Tibial artery (tissue), 4 donors: Measurements from ENCODE around the gene VSIG10.

Experiments used
- DNase-seq, 2 donors: peaks; one replicate each; pipeline ENCODE4 v3.0.0-alpha.2; 2019
- H3K27ac ChIP-seq, 2 donors: fragments of 200-600 bp; sonication (generic) in 1 of 2; 1 replicate in 1 of 2; 2 replicates in 1 of 2; pipeline ENCODE4 v1.5.1; 2018 to 2019; ENCODE audit warnings: mild to moderate bottlenecking in 1 of 2
- H3K27me3 ChIP-seq, 2 donors: fragments of 200-600 bp; sonication (generic) in 1 of 2; one replicate each; pipeline versions ENCODE4 v1.5.1 to v1.6.0; 2016 to 2019
- H3K36me3 ChIP-seq, 3 donors: fragments of 200-600 bp; sonication (generic) in 2 of 3; one replicate each; pipeline ENCODE4 v1.5.1; 2016 to 2019; ENCODE audit warnings: mild to moderate bottlenecking in 2 of 3
- H3K4me1 ChIP-seq, 4 donors: fragments of 200-600 bp; sonication (generic) in 2 of 4; 1 replicate in 3 of 4; 2 replicates in 1 of 4; pipeline ENCODE4 v1.5.1; 2016 to 2019
- H3K4me3 ChIP-seq, 2 donors: fragments of 200-600 bp; sonication (generic) in 1 of 2; 1 replicate in 1 of 2; 2 replicates in 1 of 2; pipeline ENCODE4 v1.5.1; 2018 to 2019; ENCODE audit warnings: mild to moderate bottlenecking in 2 of 2
- H3K9me3 ChIP-seq, 3 donors: fragments of 200-600 bp; sonication (generic) in 1 of 3; one replicate each; pipeline ENCODE4 v1.5.1; 2016 to 2019
- CTCF ChIP-seq, 2 experiments: fragments of 200-600 bp in 1 of 2; fragments of 450-650 bp in 1 of 2; IDR thresholded peaks; one replicate each; pipeline ENCODE4 v1.5.1; 2017 to 2019; ENCODE audit warnings: antibody characterized with exemption in 2 of 2, mild to moderate bottlenecking in 1 of 2, moderate library complexity in 1 of 2
- intact Hi-C: fragments of 100-400 bp; cut with DNase I; formaldehyde crosslinking; loops from one replicate; pipeline ENCODE4 v1.15.0; 2023; ENCODE audit warnings: low total_unique reads

The VSIG10 gene

GRCh38 chr12:118044577-118044976 lies 59.2 kb downstream of the VSIG10 start:
- no peaks in the 10 kb centered on the region for H3K4me1 ChIP-seq
- no peak overlapping the region for H3K4me3 ChIP-seq
- no peak for DNase-seq
- intact Hi-C loops = no loop called here
- H3K36me3 ChIP-seq = peaks cover 41 to 79% (median 58%) of the 10 kb centered on the region in 3 donors
- no peaks in the 10 kb centered on the region for H3K27me3 ChIP-seq
- no peak for TF ChIP-seq CTCF (IDR thresholded peaks at IDR 0.05)
- no peaks in the 10 kb centered on the region for H3K9me3 ChIP-seq
- H3K27ac ChIP-seq = no peak overlapping the region

GRCh38 chr12:118044075-118044474 lies 59.7 kb downstream of the VSIG10 start:
- DNase-seq = no peak
- Histone ChIP-seq H3K36me3 (peaks cover 36 to 79% (median 58%) of the 10 kb centered on the region in 3 donors), H3K27ac (no peak overlapping the region), H3K4me3 (no peak overlapping the region), H3K9me3 (no peaks in the 10 kb centered on the region), H3K27me3 (no peaks in the 10 kb centered on the region), H3K4me1 (no peaks in the 10 kb centered on the region)
- intact Hi-C loops = no loop called here
- no peak for TF ChIP-seq CTCF (IDR thresholded peaks at IDR 0.05)

GRCh38 chr12:118042091-118042490 lies 61.7 kb downstream of the VSIG10 start:
- H3K27ac ChIP-seq = no peak overlapping the region
- no peaks in the 10 kb centered on the region for H3K27me3 ChIP-seq
- H3K36me3 ChIP-seq = peaks cover 46 to 86% (median 69%) of the 10 kb centered on the region in 3 donors
- H3K9me3 ChIP-seq = no peaks in the 10 kb centered on the region
- H3K4me3 ChIP-seq = no peak overlapping the region
- intact Hi-C loops = no loop called here
- no peak for TF ChIP-seq CTCF (IDR thresholded peaks at IDR 0.05)
- DNase-seq = no peak
- no peaks in the 10 kb centered on the region for H3K4me1 ChIP-seq

- no peak overlapping the region for H3K27ac ChIP-seq
- H3K4me1 ChIP-seq = no peaks in the 10 kb centered on the region
- DNase-seq = no peak
- no peaks in the 10 kb centered on the region for H3K9me3 ChIP-seq
- H3K4me3 ChIP-seq = no peak overlapping the region
- H3K36me3 ChIP-seq = peaks cover 70 to 100% (median 93%) of the 10 kb centered on the region in 3 donors
- no peak for TF ChIP-seq CTCF (IDR thresholded peaks at IDR 0.05)
- intact Hi-C loops = no loop called here
- no peaks in the 10 kb centered on the region for H3K27me3 ChIP-seq
These were observed 65.7 kb downstream of the VSIG10 start for GRCh38 chr12:118038137-118038536.

GRCh38 chr12:118036672-118037411 lies 67.0 kb downstream of the VSIG10 start:
- no peak for DNase-seq
- intact Hi-C loops = no loop called here
- TF ChIP-seq CTCF (IDR thresholded peaks at IDR 0.05) = no peak
- no peak overlapping the region for H3K27ac ChIP-seq
- no peaks in the 10 kb centered on the region for H3K4me1 ChIP-seq
- no peaks in the 10 kb centered on the region for H3K9me3 ChIP-seq
- no peak overlapping the region for H3K4me3 ChIP-seq
- no peaks in the 10 kb centered on the region for H3K27me3 ChIP-seq
- H3K36me3 ChIP-seq = peaks cover 69 to 100% (median 92%) of the 10 kb centered on the region in 3 donors
